NCI-H748 (cell line): ENCODE data around the gene MICALL2.
A peak's percentile ranks its signal among the peaks of the same experiment; 100 is the strongest.

Experiments used
- DNase-seq: peaks from one replicate; lab custom pipeline; 2025; ENCODE audit not compliant: unreplicated experiment; lab: John Stamatoyannopoulos, UW

Gene MICALL2

GRCh38 chr7:1419310-1419634, 40.0 kb downstream of the MICALL2 start:
- no peak for DNase-seq

- DNase-seq, result peak; percentile 39
These were observed 40.6 kb downstream of the MICALL2 start for GRCh38 chr7:1418505-1419309.

GRCh38 chr7:1415389-1415990, 43.8 kb downstream of the MICALL2 start:
- no peak for DNase-seq

- peak; percentile 56 for DNase-seq
These were observed 45.2 kb downstream of the MICALL2 start for GRCh38 chr7:1413936-1414639.

- peak; percentile 92 for DNase-seq
These were observed 46.7 kb downstream of the MICALL2 start for GRCh38 chr7:1412322-1413261.

- DNase-seq, result no peak
These were observed 47.9 kb downstream of the MICALL2 start for GRCh38 chr7:1411414-1411813.

GRCh38 chr7:1410992-1411391, 48.3 kb downstream of the MICALL2 start:
- DNase-seq, result no peak

- DNase-seq, result no peak
These were observed 49.7 kb downstream of the MICALL2 start for GRCh38 chr7:1409555-1409954.

GRCh38 chr7:1408466-1408865, 50.8 kb downstream of the MICALL2 start:
- DNase-seq, result no peak

GRCh38 chr7:1407892-1408291, 51.4 kb downstream of the MICALL2 start:
- DNase-seq, result peak; percentile 20

- DNase-seq, result peak; percentile 69
These were observed 54.2 kb downstream of the MICALL2 start for GRCh38 chr7:1404898-1405548.

GRCh38 chr7:1404460-1404809, 54.8 kb downstream of the MICALL2 start:
- peak; percentile 56 for DNase-seq

- peak; percentile 90 for DNase-seq
These were observed 55.4 kb downstream of the MICALL2 start for GRCh38 chr7:1403638-1404459.

GRCh38 chr7:1402791-1403637, 56.3 kb downstream of the MICALL2 start:
- DNase-seq, result no peak

- DNase-seq, result no peak
These were observed 57.0 kb downstream of the MICALL2 start for GRCh38 chr7:1402110-1402790.

- no peak for DNase-seq
These were observed 58.3 kb downstream of the MICALL2 start for GRCh38 chr7:1401011-1401410.

- DNase-seq, result peak; percentile 39
These were observed 58.9 kb downstream of the MICALL2 start for GRCh38 chr7:1400371-1400770.
